HG02798 (cell line): ENCODE results near the gene ADARB2.
"Not testable (repeated sequence)": the region's sequence is repeated elsewhere in the genome, so short reads cannot be mapped to it uniquely, and the experiment has no call there.

Experiments
- ATAC-seq: cut with Tn5 transposase; IDR thresholded peaks from one replicate; pipeline ENCODE4 v1.9.1; 2021; ENCODE audit warnings: mild to moderate bottlenecking; ENCODE audit not compliant: unreplicated experiment, poor library complexity

ADARB2 gene

DNA sequence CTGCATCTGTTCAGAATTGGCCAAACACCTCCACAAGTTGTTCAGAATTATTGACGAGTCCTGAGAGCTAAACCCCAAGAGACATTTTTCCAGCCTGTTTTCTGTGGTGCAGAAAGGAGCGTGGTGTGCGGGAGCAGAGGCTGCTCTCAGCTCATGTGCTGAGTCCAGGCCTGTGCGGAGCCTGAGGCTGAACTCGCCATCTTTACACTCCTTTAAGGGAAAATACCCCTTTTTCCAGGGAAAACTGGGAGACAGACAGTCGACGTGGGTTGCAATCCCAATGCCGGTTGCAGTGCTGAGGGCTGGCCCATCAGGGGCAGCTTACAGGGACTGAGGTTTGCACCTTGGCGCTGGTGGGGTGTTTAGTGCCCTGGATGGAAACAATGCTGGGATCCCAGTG is 112.2 kb downstream of the ADARB2 start:
- no peak for ATAC-seq

- no peak for ATAC-seq
These were observed 113.1 kb downstream of the ADARB2 start for GRCh38 chr10:1624240-1624639.

GRCh38 chr10:1620803-1621202 is 116.5 kb downstream of the ADARB2 start:
- ATAC-seq, result no peak

- ATAC-seq, result not testable (repeated sequence)
These were observed 119.7 kb downstream of the ADARB2 start for GRCh38 chr10:1617376-1618317.

GRCh38 chr10:1616701-1617100 is 120.6 kb downstream of the ADARB2 start:
- ATAC-seq, result not testable (repeated sequence)

DNA sequence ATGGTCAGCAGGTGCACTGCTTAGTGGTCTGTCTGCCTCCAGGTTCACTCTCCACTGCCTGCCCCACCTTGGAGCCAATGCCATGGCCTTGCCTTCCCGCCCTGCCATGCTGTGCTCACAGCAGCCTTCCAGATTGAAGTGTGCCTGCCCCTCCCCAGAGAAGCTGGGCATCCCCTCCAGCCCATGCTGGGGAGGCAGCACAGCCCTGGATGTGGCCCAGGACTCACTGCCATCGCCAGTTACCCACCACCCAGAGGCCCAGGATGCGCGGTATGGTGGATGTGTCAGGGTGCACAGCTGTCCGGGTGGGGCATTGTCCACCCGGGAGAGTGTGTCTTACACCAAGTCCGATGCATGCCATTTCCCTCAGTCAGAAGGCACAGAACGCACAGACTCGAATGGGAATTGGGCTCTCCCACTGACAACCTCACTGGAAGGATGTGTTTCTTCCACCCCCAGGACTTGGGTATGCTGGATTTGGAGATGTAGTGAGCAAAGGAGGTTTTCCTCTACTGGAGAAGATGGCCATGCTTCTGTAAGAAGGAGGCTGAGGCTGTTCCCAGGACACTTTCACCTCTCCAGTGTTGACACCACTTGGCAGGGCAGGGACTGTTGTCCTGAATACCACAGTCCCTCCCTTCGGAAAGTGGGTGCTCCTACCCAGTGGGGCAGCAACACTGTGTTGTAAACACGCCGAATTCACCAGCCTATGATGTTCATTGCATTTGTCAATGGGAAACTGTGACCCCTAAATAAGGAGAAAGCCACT is 122.0 kb downstream of the ADARB2 start:
- no peak for ATAC-seq

GRCh38 chr10:1613511-1613910 is 123.8 kb downstream of the ADARB2 start:
- ATAC-seq, result no peak

GRCh38 chr10:1612908-1613307 is 124.4 kb downstream of the ADARB2 start:
- no peak for ATAC-seq

DNA sequence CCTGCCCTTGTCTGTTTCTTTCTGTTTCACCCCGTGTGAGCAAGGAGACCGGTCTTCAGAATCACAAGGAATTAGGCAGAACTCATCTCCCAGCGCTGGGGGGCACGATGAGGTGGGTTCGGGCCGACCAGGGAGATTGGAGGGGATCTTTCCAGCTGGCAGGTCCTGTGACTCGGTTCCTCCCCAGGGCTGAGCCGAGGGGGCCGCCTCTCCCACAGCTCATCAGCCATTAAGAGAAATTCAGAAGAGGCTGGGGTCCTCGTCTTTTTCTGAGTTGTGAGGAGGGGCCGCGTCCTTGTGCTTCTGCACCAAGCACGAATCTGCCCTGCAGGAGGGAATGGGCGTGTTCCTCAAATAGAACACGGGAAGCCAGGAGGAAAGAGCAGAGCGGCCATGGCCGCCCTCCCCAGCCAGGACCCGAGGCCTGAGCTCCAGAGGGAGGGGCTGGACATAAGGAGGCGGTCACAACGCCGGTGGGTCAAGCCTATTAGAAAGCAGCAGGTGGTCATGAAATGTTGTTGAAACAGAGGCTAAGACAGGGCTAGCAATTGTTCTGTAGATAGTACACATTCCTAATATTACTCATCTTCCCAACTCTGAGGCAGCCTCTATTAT is 125.3 kb downstream of the ADARB2 start:
- no peak for ATAC-seq

DNA sequence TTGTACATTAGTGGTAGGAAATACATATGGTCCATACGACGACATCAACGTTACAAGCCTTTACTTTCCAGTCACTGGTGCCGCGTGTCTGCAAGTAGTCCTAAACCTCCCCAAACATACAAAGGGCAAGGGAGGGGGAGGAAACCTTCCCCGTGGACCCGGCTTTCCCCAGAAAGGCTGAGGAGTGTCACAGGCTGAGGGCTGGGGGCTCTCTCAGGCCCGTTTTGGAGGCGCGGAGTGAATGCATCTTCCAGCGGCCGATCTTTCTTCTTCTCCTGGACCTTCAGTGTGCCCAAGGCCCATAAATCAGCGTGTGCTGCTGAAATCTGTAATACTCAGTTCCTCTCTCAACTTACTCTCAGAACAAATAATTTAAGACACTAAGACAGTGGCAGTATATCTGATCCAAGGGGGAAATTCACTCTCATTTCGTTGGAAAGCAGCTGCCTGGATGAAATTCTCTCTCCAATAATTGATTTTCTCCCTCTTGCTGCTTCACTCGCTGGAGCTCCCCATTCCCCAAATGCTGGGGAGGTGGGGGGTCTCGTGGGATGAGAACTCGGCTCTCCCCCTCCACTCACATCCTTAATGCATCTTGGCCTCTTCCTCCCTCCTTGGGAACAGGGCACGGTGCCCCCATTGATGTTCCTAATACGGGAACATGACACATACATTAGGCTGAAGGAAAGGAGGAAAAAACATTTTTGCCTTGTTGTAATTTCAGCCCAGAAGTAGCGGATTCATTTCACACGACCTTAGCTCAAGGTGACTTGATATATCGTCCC is 126.1 kb downstream of the ADARB2 start:
- ATAC-seq, result no peak

- no peak for ATAC-seq
These were observed 127.7 kb downstream of the ADARB2 start for GRCh38 chr10:1609648-1609970.

GRCh38 chr10:1608851-1609647 is 128.3 kb downstream of the ADARB2 start:
- no peak for ATAC-seq

DNA sequence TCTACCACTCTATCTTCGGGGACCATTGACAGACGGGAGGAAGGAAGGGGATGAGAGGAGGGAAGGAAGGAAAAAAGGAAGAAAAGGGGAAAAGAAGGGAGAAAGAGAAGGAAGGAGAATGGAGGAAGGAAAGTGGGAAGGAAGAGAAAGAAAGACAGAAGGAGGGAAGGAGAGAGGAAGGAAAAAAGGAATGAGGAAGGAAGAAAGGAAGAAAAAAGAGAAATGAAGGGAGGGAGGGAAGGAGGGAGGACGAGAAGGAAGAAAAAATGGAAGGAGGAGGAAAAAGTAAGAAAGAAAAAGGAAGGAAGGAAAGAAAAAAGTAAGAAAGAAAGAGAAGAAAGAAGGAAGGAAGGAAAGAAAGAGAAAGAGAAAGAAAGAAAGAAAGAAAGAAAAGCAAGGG is 128.9 kb downstream of the ADARB2 start:
- ATAC-seq, result no peak

GRCh38 chr10:1607466-1607865 is 129.9 kb downstream of the ADARB2 start:
- no peak for ATAC-seq

GRCh38 chr10:1605999-1606940 is 131.1 kb downstream of the ADARB2 start:
- ATAC-seq, result no peak

DNA sequence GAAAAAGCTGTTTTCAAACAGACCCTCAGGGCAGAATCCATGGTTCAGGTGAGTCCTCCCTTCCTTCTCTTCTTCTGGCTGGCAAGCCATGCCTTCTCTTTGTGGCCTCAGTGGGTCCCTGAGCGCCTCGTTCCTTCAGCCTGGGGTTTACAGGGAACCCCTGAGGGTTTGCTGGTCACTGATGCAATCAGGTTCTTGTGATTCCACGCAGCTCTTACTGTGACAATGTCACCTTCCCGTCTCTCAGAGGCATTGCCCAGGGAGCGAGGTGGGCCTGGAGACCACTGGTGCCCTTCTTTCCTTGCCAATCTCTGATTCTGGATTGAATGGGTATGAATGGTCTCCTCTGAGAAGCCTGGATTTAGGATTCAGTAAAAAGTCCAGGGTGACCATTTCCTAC is 132.2 kb downstream of the ADARB2 start:
- ATAC-seq, result no peak

GRCh38 chr10:1604246-1604645 is 133.1 kb downstream of the ADARB2 start:
- no peak for ATAC-seq

DNA sequence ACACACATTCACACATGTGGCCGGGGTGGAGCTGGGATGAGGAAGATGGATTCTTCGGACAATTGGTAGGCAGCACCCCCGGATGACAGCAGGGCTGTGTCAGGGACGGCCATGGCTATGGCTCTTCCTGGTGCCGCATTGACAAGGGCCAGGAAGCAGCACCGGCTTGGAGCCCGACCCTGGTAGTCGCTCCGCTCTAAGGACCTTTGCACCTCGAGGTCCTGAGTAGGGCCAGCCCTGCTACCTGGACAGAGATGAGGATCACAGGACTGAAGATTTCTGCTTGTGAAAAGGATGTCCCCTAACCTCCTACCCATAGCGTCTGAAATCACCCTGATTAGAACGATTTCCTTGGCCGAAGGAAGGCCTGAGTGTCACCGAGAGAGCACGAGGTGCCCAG is 134.1 kb downstream of the ADARB2 start:
- no peak for ATAC-seq
